Activated T-helper 2 cell treated with anti-CD3 and anti-CD28 coated beads, Interferon-gamma antibody, Interleukin-2, Interleukin-4, amounts not matched to agents 10 μg/mL and 5 μg/mL and 100 μg/mL, durations not matched to agents 14 hours and 24 hours and 36 hours (primary cell): ENCODE measurements around the gene SUMO3. TPM values are rescaled to one million over a fixed set of nuclear protein-coding genes. Genes with fewer than 3 reads are reported as not detected.
A peak's percentile ranks its signal among the peaks of the same experiment; 100 is the strongest.

Experiments
- DNase-seq: peaks from one replicate; pipeline ENCODE4 v3.0.0; 2021; ENCODE audit warnings: low spot score
- H3K27ac Mint-ChIP-seq: one replicate; pipeline ENCODE4 v1.8.0; 2021; ENCODE audit warnings: mixed read lengths
- H3K27me3 Mint-ChIP-seq: one replicate; pipeline ENCODE4 v1.8.0; 2021; ENCODE audit warnings: low read depth, mixed read lengths
- H3K36me3 Mint-ChIP-seq: one replicate; pipeline ENCODE4 v1.8.0; 2021; ENCODE audit warnings: low read depth, mixed read lengths
- H3K4me1 Mint-ChIP-seq: one replicate; pipeline ENCODE4 v1.8.0; 2021; ENCODE audit warnings: low read depth, mixed read lengths
- H3K4me3 Mint-ChIP-seq: one replicate; pipeline ENCODE4 v1.8.0; 2021; ENCODE audit warnings: low read depth, mild to moderate bottlenecking, moderate library complexity, mixed read lengths
- H3K9me3 Mint-ChIP-seq: one replicate; pipeline ENCODE4 v1.8.0; 2021; ENCODE audit warnings: mixed read lengths
- intact Hi-C: fragments of 100-400 bp; cut with micrococcal nuclease; formaldehyde crosslinking; loops from one replicate; pipeline ENCODE4 v1.15.1; 2023
- total RNA-seq: library from RNA; stranded (reverse); gene quantifications from 2 replicates; pipeline ENCODE4 v1.2.3, GENCODE V29; 2022

Gene SUMO3
- total RNA-seq, 1 donor from 2014 or later: 87.0 TPM

DNA sequence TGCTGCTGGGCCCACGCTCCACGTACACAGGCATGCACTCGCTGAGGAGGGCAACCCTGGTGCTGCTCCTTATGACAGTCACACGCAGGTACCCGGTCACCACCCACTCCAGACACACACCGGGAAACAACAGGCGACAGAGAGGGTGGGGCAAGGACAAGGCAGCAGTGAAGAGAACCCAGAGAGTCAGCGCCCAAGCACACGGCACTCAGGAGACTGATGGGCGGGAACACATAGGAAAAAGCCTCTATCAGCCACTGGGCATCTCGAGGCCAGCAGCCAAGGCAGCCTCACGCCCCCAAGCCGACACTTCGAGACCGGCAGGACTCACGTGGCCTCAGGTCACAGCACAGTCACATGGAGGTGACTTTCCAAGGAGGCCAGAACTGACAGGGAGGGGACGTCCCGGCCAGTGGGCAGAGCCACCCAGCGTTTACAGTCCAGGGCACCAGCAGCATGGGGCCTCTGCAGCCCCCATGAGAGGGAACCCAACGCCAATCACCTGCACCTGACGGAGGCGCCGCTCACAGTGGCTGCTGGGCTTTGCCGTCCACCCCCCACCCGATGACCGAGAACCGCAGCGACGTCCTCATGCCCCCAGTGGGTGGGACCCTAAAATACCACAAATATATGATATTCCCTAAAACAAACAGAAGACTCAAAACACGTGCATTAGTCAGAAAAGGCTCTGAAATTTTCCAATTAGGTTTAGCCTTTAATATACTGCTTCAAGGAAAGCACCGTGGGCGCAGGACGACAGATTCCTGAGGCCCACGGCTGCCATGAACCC is 35.9 kb upstream of the SUMO3 start:
- no peaks in the 10 kb centered on the region for H3K27me3 Mint-ChIP-seq
- no peak for DNase-seq
- no peak overlapping the region for H3K4me3 Mint-ChIP-seq
- intact Hi-C loops: no loop called here
- peaks cover 76% of the 10 kb centered on the region for H3K36me3 Mint-ChIP-seq
- no peak overlapping the region for H3K27ac Mint-ChIP-seq
- H3K9me3 Mint-ChIP-seq: no peaks in the 10 kb centered on the region
- peaks cover 32% of the 10 kb centered on the region for H3K4me1 Mint-ChIP-seq

DNA sequence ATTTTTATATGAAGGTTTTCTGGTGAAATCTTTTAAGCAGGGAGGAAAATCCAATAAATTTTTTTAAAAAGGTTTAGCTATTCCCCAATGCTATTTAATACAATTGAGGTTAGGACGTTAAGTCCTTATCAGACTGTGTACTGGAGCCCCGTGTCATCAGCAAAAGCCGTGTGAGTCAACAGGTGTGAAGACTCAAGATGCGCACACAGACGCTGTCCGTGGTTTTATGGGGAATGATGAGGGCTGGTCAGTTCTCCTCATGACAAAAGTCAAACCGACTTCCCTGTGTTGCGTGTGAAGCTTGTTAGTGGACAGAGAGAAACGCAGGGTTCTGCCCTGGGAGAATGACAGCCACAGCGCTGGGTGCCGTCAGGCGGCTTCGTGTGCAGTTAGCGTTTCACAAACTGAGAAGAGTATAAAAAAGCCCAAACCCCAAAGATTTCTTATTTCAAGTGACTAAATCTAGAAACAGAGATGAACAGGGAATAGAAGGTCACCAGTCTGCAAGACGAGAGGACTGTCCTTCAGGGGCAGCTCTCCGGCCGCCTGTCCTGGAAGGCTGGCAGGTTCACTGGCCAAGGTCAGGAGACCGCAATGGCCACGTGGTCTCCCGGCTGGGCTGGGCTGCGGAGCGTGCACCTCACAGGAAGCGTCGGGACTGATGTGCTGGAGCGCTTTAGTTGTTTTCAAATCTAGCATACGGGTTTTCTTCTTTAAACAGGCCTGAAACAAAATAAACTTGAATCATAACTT is 33.2 kb upstream of the SUMO3 start:
- intact Hi-C loops: no loop called here
- H3K4me3 Mint-ChIP-seq: no peak overlapping the region
- no peaks in the 10 kb centered on the region for H3K9me3 Mint-ChIP-seq
- H3K27me3 Mint-ChIP-seq: no peaks in the 10 kb centered on the region
- DNase-seq: no peak
- H3K27ac Mint-ChIP-seq: peak overlapping the region; percentile 72
- H3K36me3 Mint-ChIP-seq: peaks cover 67% of the 10 kb centered on the region
- peaks cover 37% of the 10 kb centered on the region for H3K4me1 Mint-ChIP-seq

DNA sequence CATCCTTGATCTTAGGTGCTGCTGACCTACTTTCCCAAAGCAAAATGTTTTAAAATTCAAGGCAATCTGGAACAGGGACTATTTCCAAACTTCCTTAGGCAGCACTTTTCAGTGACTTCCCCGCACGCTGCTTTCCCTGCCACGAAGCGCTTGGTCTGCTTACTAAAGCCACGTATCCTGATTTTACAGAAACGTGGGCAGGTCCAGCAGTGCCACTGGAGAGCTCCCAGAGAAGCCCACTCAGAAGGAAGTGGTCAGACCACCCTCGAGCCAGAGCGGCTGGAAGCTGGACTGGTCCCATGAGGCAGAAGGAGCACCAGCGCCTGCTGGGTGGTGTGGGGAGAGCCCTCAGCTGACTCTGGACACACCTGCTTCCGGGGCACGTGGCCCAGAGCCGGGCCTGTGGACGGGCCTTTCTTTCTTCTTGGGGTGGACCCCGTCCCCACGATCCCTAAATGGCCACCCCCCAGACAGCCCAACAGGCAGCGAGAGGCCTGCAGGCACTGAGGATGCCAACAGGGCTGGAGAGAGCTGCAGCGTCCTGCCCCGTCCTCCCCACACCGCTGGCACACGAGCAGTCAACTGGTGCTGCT is 32.4 kb upstream of the SUMO3 start:
- H3K36me3 Mint-ChIP-seq: peaks cover 60% of the 10 kb centered on the region
- H3K4me3 Mint-ChIP-seq: no peak overlapping the region
- intact Hi-C loops: no loop called here
- H3K27me3 Mint-ChIP-seq: peaks cover under 1% of the 10 kb centered on the region
- H3K27ac Mint-ChIP-seq: no peak overlapping the region
- DNase-seq: no peak
- H3K4me1 Mint-ChIP-seq: peaks cover 39% of the 10 kb centered on the region
- H3K9me3 Mint-ChIP-seq: no peaks in the 10 kb centered on the region

DNA sequence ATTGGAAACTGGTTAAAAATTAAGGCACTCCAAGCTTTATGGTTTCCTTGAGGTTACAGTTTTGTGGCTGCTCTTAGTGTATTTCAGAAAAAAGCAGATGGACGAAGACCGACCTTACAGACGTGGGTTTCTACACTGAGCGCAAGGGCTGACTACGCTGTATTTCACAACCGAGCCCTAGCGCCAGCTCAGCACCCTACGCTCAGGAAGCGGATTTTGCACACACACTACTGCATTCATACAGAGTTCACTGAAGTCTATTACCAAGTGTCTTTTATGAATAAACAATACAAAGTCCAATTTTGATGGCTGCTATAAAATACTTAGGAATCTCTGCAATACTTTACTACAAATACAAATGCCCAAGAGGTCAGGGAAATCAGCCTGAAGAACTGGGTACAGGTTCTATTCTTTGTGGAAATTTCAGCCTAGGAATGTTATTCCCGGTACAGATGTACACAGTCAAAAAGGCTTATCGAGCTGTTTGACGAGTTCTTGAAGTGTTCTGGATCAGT is 31.8 kb upstream of the SUMO3 start:
- DNase-seq: no peak
- H3K36me3 Mint-ChIP-seq: peaks cover 53% of the 10 kb centered on the region
- peaks cover 35% of the 10 kb centered on the region for H3K4me1 Mint-ChIP-seq
- no peaks in the 10 kb centered on the region for H3K9me3 Mint-ChIP-seq
- H3K27ac Mint-ChIP-seq: no peak overlapping the region
- H3K4me3 Mint-ChIP-seq: no peak overlapping the region
- peaks cover 3% of the 10 kb centered on the region for H3K27me3 Mint-ChIP-seq
- intact Hi-C loops: no loop called here

DNA sequence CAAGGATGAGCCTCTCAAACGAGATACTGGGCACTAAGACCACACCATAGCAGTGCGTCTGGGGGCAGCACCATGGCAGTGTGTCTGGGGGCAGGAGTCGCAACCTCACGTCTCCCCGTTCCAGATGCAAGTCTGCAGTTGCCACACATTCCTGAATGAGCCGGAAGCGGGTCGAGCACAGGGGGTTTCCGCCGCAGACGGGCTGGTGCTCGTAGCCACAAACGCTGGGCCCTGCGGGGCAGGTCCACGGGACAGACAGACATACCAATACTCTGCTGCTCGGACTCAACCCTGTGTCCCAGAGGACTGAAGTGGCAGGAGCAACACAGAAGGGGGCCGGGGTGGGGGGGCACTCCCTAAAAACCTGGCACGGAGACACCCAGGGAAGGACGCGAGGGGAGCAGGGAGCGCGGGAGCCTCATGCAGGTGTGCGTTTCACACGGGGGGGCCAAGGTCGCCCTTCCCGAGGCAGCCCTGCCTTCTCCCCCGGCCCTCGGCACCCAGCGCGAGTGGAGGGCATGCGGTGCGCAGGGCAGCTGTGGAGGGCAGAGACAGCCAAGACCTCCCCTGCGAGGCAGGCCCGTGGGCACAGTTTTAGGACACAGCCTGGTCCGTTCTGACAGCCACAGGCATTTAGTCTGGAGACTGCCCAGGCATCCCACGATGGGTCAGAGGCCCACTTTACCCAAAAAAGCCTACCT is 31.1 kb upstream of the SUMO3 start:
- Mint-ChIP-seq H3K36me3 (peaks cover 46% of the 10 kb centered on the region), H3K27ac (no peak overlapping the region), H3K27me3 (peaks cover 5% of the 10 kb centered on the region), H3K9me3 (no peaks in the 10 kb centered on the region), H3K4me3 (no peak overlapping the region), H3K4me1 (peaks cover 30% of the 10 kb centered on the region)
- intact Hi-C loops: no loop called here
- DNase-seq: no peak

DNA sequence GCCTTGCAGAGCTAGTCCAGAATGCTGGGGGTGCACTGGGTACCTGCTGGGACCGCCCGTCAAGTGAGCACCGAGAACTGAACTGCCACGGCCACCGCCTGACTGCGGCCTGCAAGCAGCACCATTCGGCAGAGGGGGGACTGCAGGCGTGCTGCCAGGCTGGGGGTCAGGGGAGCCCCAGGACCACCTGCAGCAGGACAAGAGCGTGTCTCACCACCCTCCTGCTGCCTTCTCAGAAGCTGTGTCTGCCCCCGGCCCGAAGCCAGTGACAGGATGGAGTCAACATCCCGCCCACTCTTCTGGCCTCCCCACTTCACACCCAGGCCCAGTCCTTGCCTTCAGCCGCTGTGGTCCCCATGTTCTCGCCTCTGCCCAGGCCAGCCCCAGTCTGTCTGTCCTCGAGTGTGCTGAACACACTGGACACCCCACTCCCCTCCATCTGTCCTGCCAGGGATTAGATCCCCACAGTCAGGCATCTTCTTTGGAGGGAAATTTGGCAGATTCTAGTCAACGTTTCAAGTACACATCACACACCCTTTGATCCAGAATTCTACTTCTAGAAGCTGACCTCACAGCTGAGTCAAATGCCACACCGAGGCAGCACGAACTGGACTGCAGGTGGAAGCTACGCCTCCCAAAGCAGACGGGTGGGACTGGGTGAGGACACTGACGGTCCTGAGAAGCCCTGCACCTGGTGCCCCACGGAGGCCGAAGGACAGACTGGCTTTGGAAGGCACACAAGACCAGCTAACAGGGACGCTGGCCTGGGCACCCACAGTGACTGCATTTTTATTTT is 29.6 kb upstream of the SUMO3 start:
- intact Hi-C loops: loop anchor here (2.0 kb wide), 1 partner anchor 21 kb away; no protein-coding TSS in a partner anchor
- Mint-ChIP-seq H3K4me3 (no peak overlapping the region), H3K27ac (no peak overlapping the region), H3K4me1 (peaks cover 25% of the 10 kb centered on the region), H3K9me3 (no peaks in the 10 kb centered on the region), H3K27me3 (peaks cover 7% of the 10 kb centered on the region), H3K36me3 (peaks cover 34% of the 10 kb centered on the region)
- DNase-seq: no peak

DNA sequence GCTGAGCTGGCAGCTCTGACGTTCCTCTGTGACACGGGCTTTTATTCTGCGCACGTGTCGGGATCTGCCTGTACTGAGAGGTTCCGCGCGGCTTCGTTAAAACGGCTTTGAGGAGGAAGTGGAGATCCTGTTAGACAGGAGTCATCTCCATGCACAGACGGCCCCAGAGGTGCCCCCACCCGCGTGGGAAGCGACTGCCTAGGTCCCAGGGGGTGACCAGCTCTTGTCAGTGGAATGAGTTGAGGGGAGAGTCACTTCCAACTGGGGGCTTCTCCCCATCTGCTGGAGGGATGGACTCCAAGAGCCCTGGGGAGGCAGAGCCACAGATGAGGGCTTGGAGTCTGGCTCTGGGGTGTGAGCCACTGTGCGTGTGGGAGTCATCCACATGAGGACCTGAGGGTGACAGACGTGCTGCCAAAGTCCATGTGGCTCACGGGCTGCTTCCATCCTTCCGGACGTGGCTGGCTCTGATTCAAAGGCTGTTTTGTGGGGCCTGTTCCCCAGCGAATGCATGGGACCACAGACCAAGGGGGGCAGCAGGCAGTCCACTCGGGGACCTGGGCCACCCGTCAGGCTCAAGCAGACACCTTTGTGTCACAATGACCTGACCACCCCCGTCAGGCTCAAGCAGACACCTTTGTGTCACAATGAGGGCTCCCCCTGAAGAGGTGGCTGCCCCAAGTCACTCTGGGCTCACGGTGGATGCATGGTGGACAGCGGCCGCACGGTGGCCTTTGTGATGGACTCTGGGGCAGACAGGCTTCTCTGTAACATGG is 28.8 kb upstream of the SUMO3 start:
- intact Hi-C loops: loop anchor here (2.0 kb wide), 1 partner anchor 22 kb away; no protein-coding TSS in a partner anchor
- Mint-ChIP-seq H3K27ac (peak overlapping the region; percentile 33), H3K4me3 (peak overlapping the region; percentile 45), H3K4me1 (peaks cover 18% of the 10 kb centered on the region), H3K27me3 (peaks cover 9% of the 10 kb centered on the region), H3K36me3 (peaks cover 28% of the 10 kb centered on the region), H3K9me3 (no peaks in the 10 kb centered on the region)
- no peak for DNase-seq

DNA sequence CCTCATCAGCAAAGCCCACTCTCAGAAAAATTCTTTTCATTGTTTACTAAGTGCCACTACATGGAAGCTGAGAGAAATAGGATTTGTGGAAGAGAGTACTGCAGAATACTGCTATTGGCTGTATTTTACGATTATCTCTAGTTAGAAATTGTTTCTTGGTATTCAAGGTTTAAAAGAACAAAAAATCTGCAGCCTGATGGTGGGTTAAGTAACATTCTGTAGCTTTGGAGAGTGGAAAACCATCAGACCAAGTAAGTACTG is 28.3 kb upstream of the SUMO3 start:
- peaks cover 23% of the 10 kb centered on the region for H3K36me3 Mint-ChIP-seq
- peak overlapping the region; percentile 45 for H3K4me3 Mint-ChIP-seq
- peaks cover 9% of the 10 kb centered on the region for H3K27me3 Mint-ChIP-seq
- H3K4me1 Mint-ChIP-seq: peaks cover 13% of the 10 kb centered on the region
- peak overlapping the region; percentile 33 for H3K27ac Mint-ChIP-seq
- intact Hi-C loops: loop anchor here (2.0 kb wide), 1 partner anchor 23 kb away; no protein-coding TSS in a partner anchor
- H3K9me3 Mint-ChIP-seq: no peaks in the 10 kb centered on the region
- no peak for DNase-seq

DNA sequence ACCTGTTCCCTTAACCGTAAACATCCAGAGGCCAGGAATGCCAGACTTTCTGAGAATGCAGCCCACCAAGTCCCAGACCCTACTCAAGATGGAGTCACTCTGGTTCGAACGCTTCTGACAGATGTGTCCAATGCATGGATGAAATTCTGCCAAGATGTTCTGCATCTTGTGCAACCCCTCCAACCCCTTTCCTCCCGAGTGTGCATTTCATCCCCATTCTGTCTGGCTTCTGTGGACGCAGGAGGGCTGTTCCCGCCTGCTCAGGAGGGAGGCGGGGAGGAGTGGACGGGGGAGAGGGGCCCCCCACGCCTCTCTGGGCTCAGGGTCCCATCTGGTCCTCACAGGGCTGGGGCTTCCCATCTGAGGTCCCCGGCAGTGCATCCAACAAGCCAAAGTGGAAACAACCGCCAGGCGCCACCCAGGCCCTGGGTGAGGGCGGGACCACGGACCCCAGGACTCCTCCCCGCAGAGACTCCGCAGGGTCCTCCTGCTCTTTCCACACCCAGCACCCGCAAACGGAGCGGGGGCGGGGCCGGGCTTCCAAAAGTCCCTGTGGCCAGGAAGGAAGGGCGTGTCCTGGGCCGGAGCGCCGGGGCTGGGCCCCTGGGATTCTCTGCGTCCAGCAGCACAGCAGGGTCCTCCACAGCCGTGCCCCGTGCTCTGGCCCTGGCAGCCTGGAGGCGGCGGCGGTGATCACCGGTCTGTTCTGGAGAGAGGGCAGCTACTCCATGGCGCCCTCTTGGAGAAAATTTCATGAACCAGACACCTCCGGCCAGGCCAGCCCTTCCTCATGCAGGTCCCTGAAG is 27.8 kb upstream of the SUMO3 start:
- peak overlapping the region; percentile 33 for H3K27ac Mint-ChIP-seq
- H3K4me1 Mint-ChIP-seq: peaks cover 9% of the 10 kb centered on the region
- peak; percentile 48 for DNase-seq
- H3K9me3 Mint-ChIP-seq: no peaks in the 10 kb centered on the region
- peak overlapping the region; percentile 45 for H3K4me3 Mint-ChIP-seq
- H3K36me3 Mint-ChIP-seq: peaks cover 18% of the 10 kb centered on the region
- H3K27me3 Mint-ChIP-seq: peaks cover 9% of the 10 kb centered on the region
- intact Hi-C loops: loop anchor here (2.0 kb wide), 1 partner anchor 23 kb away; no protein-coding TSS in a partner anchor

DNA sequence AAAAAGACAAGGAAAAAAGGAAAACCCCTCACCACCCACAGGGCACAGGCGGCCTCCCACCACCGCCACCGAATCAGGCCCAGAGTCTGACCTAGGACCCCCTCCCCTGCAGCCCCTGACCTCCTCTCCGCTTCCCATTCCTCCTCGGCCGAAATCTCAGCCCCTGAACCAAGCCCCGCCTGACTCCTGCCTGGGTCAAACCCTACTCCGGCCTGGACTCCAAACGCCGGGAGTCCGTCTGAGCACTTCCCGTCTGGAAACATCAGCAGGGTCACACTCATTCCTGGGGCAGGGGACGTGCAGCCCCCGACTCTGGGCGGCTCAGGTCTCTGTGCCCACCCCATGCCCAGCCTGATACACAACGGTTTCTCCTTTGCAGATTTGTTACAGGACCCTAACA is 26.4 kb upstream of the SUMO3 start:
- DNase-seq: no peak
- Mint-ChIP-seq H3K4me3 (no peak overlapping the region), H3K9me3 (no peaks in the 10 kb centered on the region), H3K4me1 (peaks cover 9% of the 10 kb centered on the region), H3K36me3 (peaks cover 7% of the 10 kb centered on the region), H3K27ac (no peak overlapping the region), H3K27me3 (peaks cover 9% of the 10 kb centered on the region)
- intact Hi-C loops: no loop called here
